Osteoblast (primary cell): ENCODE data around the gene INPP4B. TPM values are rescaled to one million over a fixed set of nuclear protein-coding genes. Genes with fewer than 3 reads are reported as not detected.
A peak's percentile ranks its signal among the peaks of the same experiment; 100 is the strongest.

Experiments used
- DNase-seq: peaks from one replicate; pipeline ENCODE4 v3.0.0; 2011; ENCODE audit warnings: low spot score, mixed read lengths; ENCODE audit not compliant: insufficient read length; ENCODE audit errors: missing footprints
- H2AFZ ChIP-seq: 2 replicates; pipeline ENCODE4 v1.6.0; 2011; ENCODE audit warnings: mild to moderate bottlenecking, low read length
- H3K27ac ChIP-seq: 2 replicates; pipeline ENCODE4 v1.5.1; 2011; ENCODE audit warnings: mild to moderate bottlenecking, low read depth, low read length, moderate library complexity
- H3K27me3 ChIP-seq: 2 replicates; pipeline ENCODE4 v1.6.0; 2012; ENCODE audit warnings: mild to moderate bottlenecking, control low read depth, inconsistent platforms, low read length, moderate library complexity; ENCODE audit not compliant: insufficient read depth
- H3K36me3 ChIP-seq: 2 replicates; pipeline ENCODE4 v1.5.1; 2011; ENCODE audit warnings: mild to moderate bottlenecking, low read length, control low read depth, moderate library complexity; ENCODE audit not compliant: insufficient read depth
- H3K4me1 ChIP-seq: 2 replicates; pipeline ENCODE4 v1.5.1; 2011; ENCODE audit warnings: mild to moderate bottlenecking, low read length, control low read depth, moderate library complexity; ENCODE audit not compliant: insufficient read depth
- H3K4me2 ChIP-seq: 2 replicates; pipeline ENCODE4 v1.6.0; 2011; ENCODE audit warnings: mild to moderate bottlenecking, low read length; ENCODE audit not compliant: insufficient read depth
- H3K4me3 ChIP-seq: fragments of 200-600 bp; sonication (generic); 3 replicates; pipeline ENCODE4 v1.5.1; 2012; ENCODE audit warnings: mild to moderate bottlenecking, low read length, inconsistent platforms; ENCODE audit not compliant: insufficient read depth
- H3K79me2 ChIP-seq: 2 replicates; pipeline ENCODE4 v1.6.0; 2012; ENCODE audit warnings: mild to moderate bottlenecking, low read length, control low read depth, inconsistent platforms; ENCODE audit not compliant: insufficient read depth
- H3K9me3 ChIP-seq: 2 replicates; pipeline ENCODE4 v1.5.1; 2011; ENCODE audit warnings: low read depth, low read length, control low read depth
- H4K20me1 ChIP-seq: 2 replicates; pipeline ENCODE4 v1.6.0; 2012; ENCODE audit warnings: mild to moderate bottlenecking, low read length, control low read depth; ENCODE audit not compliant: insufficient read depth
- CTCF ChIP-seq: IDR thresholded peaks from 2 replicates; pipeline ENCODE4 v1.5.1; 2011; ENCODE audit warnings: mild to moderate bottlenecking, low read depth, low read length, moderate library complexity; ENCODE audit errors: extremely low read depth
- total RNA-seq: library from RNA; depleted of rRNA; stranded (reverse); fragments of >200 nt; gene quantifications from 2 replicates; pipeline ENCODE4 v1.2.3, GENCODE V29; 2012

INPP4B gene
- total RNA-seq, 1 donor = 11.6 TPM

GRCh38 chr4:142351958-142352357 is 494.1 kb downstream of the INPP4B start:
- Histone ChIP-seq H2AFZ (peak overlapping the region; percentile 23), H3K9me3 (no peaks in the 10 kb centered on the region), H4K20me1 (no peaks in the 10 kb centered on the region), H3K4me2 (peak overlapping the region; percentile 55), H3K27me3 (no peaks in the 10 kb centered on the region), H3K4me3 (peak overlapping the region; percentile 9), H3K79me2 (peaks cover 53% of the 10 kb centered on the region), H3K36me3 (no peaks in the 10 kb centered on the region), H3K4me1 (peaks cover 16% of the 10 kb centered on the region), H3K27ac (no peak overlapping the region)
- TF ChIP-seq CTCF = no peak
- no peak for DNase-seq

- Histone ChIP-seq H3K4me3 (no peak overlapping the region), H4K20me1 (no peaks in the 10 kb centered on the region), H3K4me1 (peaks cover 16% of the 10 kb centered on the region), H2AFZ (no peak overlapping the region), H3K79me2 (peaks cover 45% of the 10 kb centered on the region), H3K4me2 (no peak overlapping the region), H3K27me3 (no peaks in the 10 kb centered on the region), H3K27ac (no peak overlapping the region), H3K36me3 (no peaks in the 10 kb centered on the region), H3K9me3 (no peaks in the 10 kb centered on the region)
- TF ChIP-seq CTCF = no peak
- no peak for DNase-seq
These were observed 495.2 kb downstream of the INPP4B start for GRCh38 chr4:142350871-142351270.

GRCh38 chr4:142348613-142349021 is 497.5 kb downstream of the INPP4B start:
- Histone ChIP-seq H3K79me2 (peaks cover 43% of the 10 kb centered on the region), H3K4me3 (no peak overlapping the region), H3K36me3 (no peaks in the 10 kb centered on the region), H3K27ac (no peak overlapping the region), H2AFZ (no peak overlapping the region), H3K4me1 (peaks cover 8% of the 10 kb centered on the region), H3K4me2 (no peak overlapping the region), H4K20me1 (no peaks in the 10 kb centered on the region), H3K27me3 (no peaks in the 10 kb centered on the region), H3K9me3 (no peaks in the 10 kb centered on the region)
- TF ChIP-seq CTCF = no peak
- DNase-seq = no peak

GRCh38 chr4:142347241-142347640 is 498.9 kb downstream of the INPP4B start:
- DNase-seq = no peak

More at GRCh38 chr4:142347241-142347640, 498.9 kb downstream of the INPP4B start:
- no peak overlapping the region for H2AFZ ChIP-seq
- no peak for TF ChIP-seq CTCF
- H3K4me2 ChIP-seq = no peak overlapping the region
- no peaks in the 10 kb centered on the region for H3K36me3 ChIP-seq
- H3K79me2 ChIP-seq = peaks cover 37% of the 10 kb centered on the region
- no peak overlapping the region for H3K4me3 ChIP-seq
- H4K20me1 ChIP-seq = no peaks in the 10 kb centered on the region
- no peaks in the 10 kb centered on the region for H3K4me1 ChIP-seq
- no peaks in the 10 kb centered on the region for H3K9me3 ChIP-seq
- no peak overlapping the region for H3K27ac ChIP-seq
- no peaks in the 10 kb centered on the region for H3K27me3 ChIP-seq
